Measurements from ENCODE around the gene VAPB. TPM values are rescaled to one million over a fixed set of nuclear protein-coding genes. Genes with fewer than 3 reads are reported as not detected.

Gene VAPB
- total and polyA plus RNA-seq, 8 donors, result 36.3 to 52.9 (median 46.2) TPM

- Histone ChIP-seq H3K9me3 (peaks cover 0 to 15% of the 10 kb centered on the region in 2 donors), H3K36me3 (no peaks in the 10 kb centered on the region), H3K4me3 (no peak overlapping the region), H3K27ac (no peak overlapping the region), H3K4me1 (no peaks in the 10 kb centered on the region), H3K27me3 (peaks cover 0 to 9% of the 10 kb centered on the region in 2 donors)
- intact Hi-C loops (cut with DNase I), result no loop called here
- ATAC-seq (no peak), DNase-seq (no peak)
- TF ChIP-seq, protein P1, sequence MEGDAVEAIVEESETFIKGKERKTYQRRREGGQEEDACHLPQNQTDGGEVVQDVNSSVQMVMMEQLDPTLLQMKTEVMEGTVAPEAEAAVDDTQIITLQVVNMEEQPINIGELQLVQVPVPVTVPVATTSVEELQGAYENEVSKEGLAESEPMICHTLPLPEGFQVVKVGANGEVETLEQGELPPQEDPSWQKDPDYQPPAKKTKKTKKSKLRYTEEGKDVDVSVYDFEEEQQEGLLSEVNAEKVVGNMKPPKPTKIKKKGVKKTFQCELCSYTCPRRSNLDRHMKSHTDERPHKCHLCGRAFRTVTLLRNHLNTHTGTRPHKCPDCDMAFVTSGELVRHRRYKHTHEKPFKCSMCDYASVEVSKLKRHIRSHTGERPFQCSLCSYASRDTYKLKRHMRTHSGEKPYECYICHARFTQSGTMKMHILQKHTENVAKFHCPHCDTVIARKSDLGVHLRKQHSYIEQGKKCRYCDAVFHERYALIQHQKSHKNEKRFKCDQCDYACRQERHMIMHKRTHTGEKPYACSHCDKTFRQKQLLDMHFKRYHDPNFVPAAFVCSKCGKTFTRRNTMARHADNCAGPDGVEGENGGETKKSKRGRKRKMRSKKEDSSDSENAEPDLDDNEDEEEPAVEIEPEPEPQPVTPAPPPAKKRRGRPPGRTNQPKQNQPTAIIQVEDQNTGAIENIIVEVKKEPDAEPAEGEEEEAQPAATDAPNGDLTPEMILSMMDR (IDR thresholded peaks at IDR 0.05), result no peak
Observed at GRCh38 chr20:58479726-58480440, 90.9 kb downstream of the VAPB start.

GRCh38 chr20:58480551-58481336, 91.7 kb downstream of the VAPB start:
- TF ChIP-seq, protein P1 (IDR thresholded peaks at IDR 0.05), result no peak
- intact Hi-C loops (cut with DNase I), result no loop called here
- Histone ChIP-seq H3K4me3 (no peak overlapping the region), H3K36me3 (no peaks in the 10 kb centered on the region), H3K4me1 (no peaks in the 10 kb centered on the region), H3K27ac (no peak overlapping the region), H3K27me3 (peaks cover 0 to 9% of the 10 kb centered on the region in 2 donors), H3K9me3 (peaks cover 0 to 22% of the 10 kb centered on the region in 2 donors)
- DNase-seq (no peak), ATAC-seq (no peak)

DNA sequence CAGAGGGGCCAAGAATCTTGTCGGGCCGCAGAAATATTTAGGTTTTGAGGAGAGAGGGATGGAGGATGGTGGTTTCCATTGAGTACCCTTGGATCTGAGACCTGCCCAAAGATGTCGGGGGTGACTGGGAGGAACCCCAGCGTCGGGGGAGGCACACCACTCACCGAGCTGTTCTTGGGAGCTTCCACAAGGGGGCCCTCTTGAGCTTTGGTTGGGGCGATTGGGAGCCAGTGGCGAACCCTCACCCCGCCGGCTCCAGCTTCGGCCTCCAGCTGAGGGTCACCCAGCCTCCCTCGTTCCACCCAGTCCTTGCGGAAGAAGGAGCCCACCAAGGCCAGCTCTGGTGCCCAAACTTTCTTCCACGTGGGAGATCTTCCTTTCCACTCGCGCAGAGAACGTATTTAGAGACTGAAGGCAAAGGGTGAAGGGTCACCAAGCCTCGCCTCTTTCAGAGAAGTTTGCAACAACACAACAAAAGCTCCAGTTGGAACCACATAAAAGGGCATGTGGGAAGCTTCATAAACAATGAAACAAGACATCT, 92.5 kb downstream of the VAPB start:
- intact Hi-C loops (cut with DNase I), result no loop called here
- no peak overlapping the region for H3K27ac ChIP-seq
- peak in 1 of 4 donors; percentile 32 for DNase-seq
- peak; percentile 93 for ATAC-seq
- H3K36me3 ChIP-seq, result no peaks in the 10 kb centered on the region
- no peak overlapping the region for H3K4me3 ChIP-seq
- TF ChIP-seq, protein P1 (IDR thresholded peaks at IDR 0.05), result peak; percentile 37 to 47
- no peaks in the 10 kb centered on the region for H3K4me1 ChIP-seq
- peaks cover 4 to 30% of the 10 kb centered on the region in 2 donors for H3K9me3 ChIP-seq
- H3K27me3 ChIP-seq, result peaks cover 0 to 9% of the 10 kb centered on the region in 2 donors

GRCh38 chr20:58482416-58482815, 93.4 kb downstream of the VAPB start:
- H3K27me3 ChIP-seq, result peaks cover 0 to 9% of the 10 kb centered on the region in 2 donors
- no peak overlapping the region for H3K27ac ChIP-seq
- H3K4me3 ChIP-seq, result no peak overlapping the region
- ATAC-seq (no peak), DNase-seq (no peak)
- intact Hi-C loops (cut with DNase I), result no loop called here
- peaks cover 4 to 38% of the 10 kb centered on the region in 2 donors for H3K9me3 ChIP-seq
- TF ChIP-seq, protein P1 (IDR thresholded peaks at IDR 0.05), result no peak
- H3K36me3 ChIP-seq, result no peaks in the 10 kb centered on the region
- H3K4me1 ChIP-seq, result no peaks in the 10 kb centered on the region

- TF ChIP-seq, protein P1 (IDR thresholded peaks at IDR 0.05), result no peak
- peaks cover 4 to 39% of the 10 kb centered on the region in 2 donors for H3K9me3 ChIP-seq
- ATAC-seq (no peak), DNase-seq (no peak)
- no peaks in the 10 kb centered on the region for H3K4me1 ChIP-seq
- peaks cover 0 to 9% of the 10 kb centered on the region in 2 donors for H3K27me3 ChIP-seq
- H3K4me3 ChIP-seq, result no peak overlapping the region
- intact Hi-C loops (cut with DNase I), result no loop called here
- no peaks in the 10 kb centered on the region for H3K36me3 ChIP-seq
- H3K27ac ChIP-seq, result no peak overlapping the region
Observed at GRCh38 chr20:58483051-58483450, 94.0 kb downstream of the VAPB start.

Measured in left lung (tissue), 10 donors.